Glutamatergic neuron (in vitro differentiated cells): ENCODE results near the gene EXOC4. TPM values are rescaled to one million over a fixed set of nuclear protein-coding genes. Genes with fewer than 3 reads are reported as not detected.

Source experiments
- DNase-seq: peaks from one replicate; pipeline ENCODE4 v3.0.0; 2022
- H3K27ac Mint-ChIP-seq: one replicate; pipeline ENCODE4 v1.8.0; 2020; ENCODE audit warnings: mild to moderate bottlenecking, mixed read lengths, inconsistent platforms; ENCODE audit not compliant: unreplicated experiment
- H3K27me3 Mint-ChIP-seq: one replicate; pipeline ENCODE4 v1.8.0; 2020; ENCODE audit warnings: mild to moderate bottlenecking, moderate library complexity, mixed read lengths, inconsistent platforms; ENCODE audit not compliant: unreplicated experiment
- H3K36me3 Mint-ChIP-seq: one replicate; pipeline ENCODE4 v1.8.0; 2020; ENCODE audit warnings: mild to moderate bottlenecking, mixed read lengths, inconsistent platforms; ENCODE audit not compliant: unreplicated experiment
- H3K4me1 Mint-ChIP-seq: one replicate; pipeline ENCODE4 v1.8.0; 2020; ENCODE audit warnings: mild to moderate bottlenecking, low read depth, mixed read lengths, inconsistent platforms; ENCODE audit not compliant: unreplicated experiment
- H3K4me3 Mint-ChIP-seq: one replicate; pipeline ENCODE4 v1.8.0; 2020; ENCODE audit warnings: mild to moderate bottlenecking, mixed read lengths, inconsistent platforms; ENCODE audit not compliant: unreplicated experiment
- H3K9me3 Mint-ChIP-seq: one replicate; pipeline ENCODE4 v1.8.0; 2020; ENCODE audit warnings: mild to moderate bottlenecking, moderate library complexity, mixed read lengths, inconsistent platforms; ENCODE audit not compliant: unreplicated experiment
- CTCF ChIP-seq: fragments of 200-600 bp; sonication (generic); IDR thresholded peaks from one replicate; pipeline ENCODE4 v1.5.0; 2021; ENCODE audit not compliant: partially characterized antibody, unreplicated experiment
- total RNA-seq: library from RNA; stranded (reverse); fragmentation: NEBNext Ultra II Directional; extraction: Animal tissue kit (Norgen Biotek cat#: 25700); gene quantifications from one replicate; pipeline ENCODE4 v1.2.1, GENCODE V29; 2021; ENCODE audit not compliant: unreplicated experiment

The EXOC4 gene
- total RNA-seq, 1 donor from 2014 or later, result 73.8 TPM

- Mint-ChIP-seq H3K27ac (no peak overlapping the region), H3K36me3 (peaks cover 9% of the 10 kb centered on the region), H3K4me1 (peaks cover 1% of the 10 kb centered on the region), H3K27me3 (peaks cover 2% of the 10 kb centered on the region), H3K9me3 (peaks cover 4% of the 10 kb centered on the region), H3K4me3 (no peak overlapping the region)
- TF ChIP-seq CTCF, result no peak
- no peak for DNase-seq
Measured at GRCh38 chr7:133386205-133386604, 133.3 kb downstream of the EXOC4 start.

GRCh38 chr7:133389727-133390126 lies 136.8 kb downstream of the EXOC4 start:
- no peak overlapping the region for H3K4me3 Mint-ChIP-seq
- no peak for DNase-seq
- peaks cover 2% of the 10 kb centered on the region for H3K9me3 Mint-ChIP-seq
- H3K36me3 Mint-ChIP-seq, result peaks cover 9% of the 10 kb centered on the region
- H3K27me3 Mint-ChIP-seq, result peaks cover 4% of the 10 kb centered on the region
- peaks cover 4% of the 10 kb centered on the region for H3K4me1 Mint-ChIP-seq
- TF ChIP-seq CTCF, result no peak
- no peak overlapping the region for H3K27ac Mint-ChIP-seq

GRCh38 chr7:133391206-133391605 lies 138.3 kb downstream of the EXOC4 start:
- Mint-ChIP-seq H3K36me3 (peaks cover 9% of the 10 kb centered on the region), H3K4me3 (no peak overlapping the region), H3K4me1 (peaks cover 9% of the 10 kb centered on the region), H3K9me3 (peaks cover 2% of the 10 kb centered on the region), H3K27ac (no peak overlapping the region), H3K27me3 (peaks cover 4% of the 10 kb centered on the region)
- DNase-seq, result no peak
- no peak for TF ChIP-seq CTCF

- no peak for TF ChIP-seq CTCF
- Mint-ChIP-seq H3K36me3 (peaks cover 9% of the 10 kb centered on the region), H3K27ac (no peak overlapping the region), H3K27me3 (peaks cover 4% of the 10 kb centered on the region), H3K4me1 (peaks cover 9% of the 10 kb centered on the region), H3K9me3 (peaks cover 2% of the 10 kb centered on the region), H3K4me3 (no peak overlapping the region)
- DNase-seq, result no peak
Measured at GRCh38 chr7:133394369-133394768, 141.5 kb downstream of the EXOC4 start.

- no peak for TF ChIP-seq CTCF
- H3K27ac Mint-ChIP-seq, result no peak overlapping the region
- peaks cover 9% of the 10 kb centered on the region for H3K4me1 Mint-ChIP-seq
- no peaks in the 10 kb centered on the region for H3K9me3 Mint-ChIP-seq
- peaks cover 2% of the 10 kb centered on the region for H3K27me3 Mint-ChIP-seq
- H3K4me3 Mint-ChIP-seq, result no peak overlapping the region
- no peaks in the 10 kb centered on the region for H3K36me3 Mint-ChIP-seq
- DNase-seq, result no peak
Measured at GRCh38 chr7:133395551-133395950, 142.7 kb downstream of the EXOC4 start.
